ENCODE data around the gene SSBP3.
"Not testable (repeated sequence)": the region's sequence is repeated elsewhere in the genome, so short reads cannot be mapped to it uniquely, and the experiment has no call there.

The SSBP3 gene

DNA sequence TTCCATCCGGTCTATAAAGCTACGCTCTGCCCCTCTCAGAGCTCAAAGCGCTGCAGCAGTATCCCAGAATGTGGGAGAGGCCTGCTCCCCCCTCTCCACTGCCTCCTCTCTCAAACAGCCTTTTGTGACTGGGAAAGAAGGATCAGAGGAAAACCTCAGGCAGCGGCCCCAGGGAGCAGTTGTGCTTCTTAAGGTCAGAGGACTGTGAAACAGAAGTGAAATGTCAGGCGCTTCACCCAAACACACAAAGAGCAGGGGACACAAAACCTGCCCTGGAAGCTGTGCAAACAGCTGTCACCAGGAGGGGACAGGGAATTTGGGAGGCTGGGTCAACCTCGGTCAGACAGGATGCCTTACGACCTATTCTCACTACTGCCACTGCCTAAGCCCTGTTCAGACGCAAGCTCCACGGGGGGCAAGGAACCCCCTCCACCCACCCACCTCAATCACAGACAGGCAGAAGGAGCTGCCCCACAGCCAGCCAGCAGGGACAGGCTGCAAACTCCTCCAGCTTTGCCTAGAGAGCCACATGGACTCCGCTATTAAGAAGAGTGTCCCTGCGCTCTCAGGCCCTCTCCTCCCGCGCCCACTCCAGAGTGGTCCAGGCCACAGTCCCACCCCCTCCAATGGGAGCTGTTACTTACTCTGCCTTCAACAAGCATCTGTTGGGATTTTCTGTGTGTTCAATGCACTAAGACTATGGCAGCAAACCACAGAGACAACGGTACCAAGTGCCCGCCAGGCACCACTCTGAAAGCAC is 14.6 kb downstream of the SSBP3 start:
- no peak for DNase-seq

DNA sequence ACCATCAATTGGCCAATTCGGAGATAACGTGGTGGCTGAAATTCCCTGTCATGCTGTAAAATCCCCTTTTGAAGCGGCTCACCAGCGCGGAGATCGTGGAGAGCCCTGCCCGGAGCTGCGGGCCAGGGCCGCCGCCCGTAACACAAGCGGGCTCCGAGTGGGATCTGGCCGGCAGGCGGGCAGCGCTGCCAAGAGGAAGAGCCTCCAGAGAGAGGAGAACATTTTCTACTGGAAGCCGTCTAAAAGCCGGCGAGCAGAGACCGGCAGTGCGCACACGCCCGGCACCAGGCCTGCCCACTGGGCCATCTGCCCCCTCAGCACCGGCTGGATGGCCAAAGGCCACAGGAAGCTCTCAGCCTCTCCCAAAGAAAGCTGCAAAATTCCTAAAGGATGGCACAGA is 15.5 kb downstream of the SSBP3 start:
- no peak for DNase-seq

DNA sequence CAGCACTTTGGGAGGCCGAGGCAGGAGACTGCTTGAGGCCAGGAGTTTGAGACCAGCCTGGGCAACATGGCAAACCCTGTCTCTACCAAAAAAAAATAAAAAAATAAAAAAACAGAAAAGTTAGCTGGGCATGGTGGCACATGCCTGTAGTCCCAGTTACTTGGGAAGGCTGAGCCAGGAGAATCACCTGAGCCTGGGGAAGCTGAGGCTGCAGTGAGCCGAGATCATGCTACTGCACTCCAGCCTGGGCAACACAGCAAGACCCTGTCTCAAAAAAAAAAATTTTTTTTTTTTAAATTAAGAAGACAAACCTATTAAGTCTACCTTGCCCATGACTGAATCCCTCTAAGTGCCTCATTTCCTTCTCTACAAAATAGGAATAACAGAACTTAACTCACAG is 16.6 kb downstream of the SSBP3 start:
- not testable (repeated sequence) for DNase-seq

DNA sequence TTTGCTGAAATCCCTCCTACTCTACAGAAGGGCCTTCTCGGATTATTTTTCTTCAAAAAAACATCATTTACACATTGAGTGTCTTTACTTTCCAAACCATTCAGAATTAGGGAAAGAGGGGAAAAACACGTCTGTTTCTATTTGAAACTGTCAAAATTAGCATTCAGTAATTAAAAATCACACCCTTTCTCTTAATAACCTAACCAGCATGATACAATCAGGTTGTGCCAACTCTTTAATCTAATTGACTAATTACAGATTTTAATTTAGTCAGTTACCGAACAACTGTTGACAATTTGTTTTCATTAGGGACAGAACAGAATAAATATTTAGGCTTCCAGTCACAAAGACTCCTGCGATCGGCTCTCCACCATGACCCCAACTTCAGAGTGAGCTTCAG is 18.8 kb downstream of the SSBP3 start:
- DNase-seq = no peak

DNA sequence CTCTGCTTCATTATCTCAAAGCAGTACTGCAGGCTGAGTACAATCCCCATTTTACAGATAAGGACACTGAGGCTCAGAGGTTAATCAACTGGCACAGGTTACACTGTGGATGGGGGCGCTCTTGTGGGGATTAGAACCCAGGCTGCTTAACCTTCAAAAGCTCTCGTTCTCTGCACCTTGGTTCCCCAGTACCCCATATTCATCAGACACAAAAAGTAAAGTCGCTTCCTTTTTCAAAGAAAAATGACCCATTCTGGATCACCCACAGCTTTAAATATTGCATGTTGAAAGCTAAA is 20.5 kb downstream of the SSBP3 start:
- no peak for DNase-seq

DNA sequence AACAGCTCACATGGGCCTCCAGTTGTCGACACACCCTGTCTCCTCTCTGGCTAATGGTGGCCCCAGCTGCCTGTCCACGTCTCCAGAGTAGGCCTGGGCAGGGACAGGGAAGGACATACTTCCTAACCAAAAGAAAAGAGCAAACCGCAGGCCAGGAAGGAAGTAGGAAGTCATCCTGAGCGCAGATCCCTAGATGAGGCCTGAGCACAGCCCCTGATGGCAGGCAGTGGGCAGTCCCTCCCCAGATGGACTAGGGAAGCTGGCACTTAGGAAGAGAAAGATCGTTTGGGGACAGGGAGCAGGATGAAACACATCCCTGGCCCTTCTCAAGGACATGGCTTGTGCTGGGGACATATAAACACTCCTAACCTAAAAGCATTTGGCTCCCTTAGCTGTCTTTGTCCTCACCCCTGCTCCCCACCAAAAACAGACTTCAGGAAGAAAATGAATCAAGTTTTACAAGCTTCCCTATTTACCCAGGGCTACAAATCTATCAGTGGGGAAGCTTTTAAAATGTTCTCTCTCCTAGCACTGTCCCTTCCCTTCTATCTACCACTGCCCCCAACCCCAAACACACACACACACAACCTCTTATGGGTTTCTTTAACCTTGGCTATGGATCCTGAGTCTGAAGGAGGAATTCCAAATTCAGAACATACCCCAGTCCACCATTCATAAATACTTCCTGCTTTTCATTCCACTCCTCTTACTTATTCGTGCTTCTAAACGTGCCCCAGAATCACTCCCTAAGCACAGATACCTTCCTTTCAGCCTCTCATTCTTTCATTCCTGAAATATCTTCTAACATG is 21.1 kb downstream of the SSBP3 start:
- no peak for DNase-seq

DNA sequence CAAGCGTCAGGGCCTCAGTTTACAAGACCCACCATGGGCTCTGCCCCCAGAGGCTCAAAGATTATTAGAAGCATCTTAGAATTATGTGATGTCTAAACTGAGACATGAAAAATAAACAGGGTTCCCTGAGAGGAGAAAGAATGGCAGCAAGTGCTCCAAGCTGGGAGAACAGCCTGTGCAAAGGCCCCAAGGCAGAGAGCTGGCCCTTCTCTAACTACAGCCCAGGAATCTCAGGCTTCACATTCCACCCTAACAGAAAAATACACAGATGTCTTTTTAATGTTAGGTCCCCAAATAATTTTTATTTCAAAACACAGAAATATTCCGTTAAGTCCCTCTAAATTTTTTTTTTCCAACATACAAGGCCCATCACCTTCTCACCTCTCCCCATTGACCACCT is 21.7 kb downstream of the SSBP3 start:
- no peak for DNase-seq

DNA sequence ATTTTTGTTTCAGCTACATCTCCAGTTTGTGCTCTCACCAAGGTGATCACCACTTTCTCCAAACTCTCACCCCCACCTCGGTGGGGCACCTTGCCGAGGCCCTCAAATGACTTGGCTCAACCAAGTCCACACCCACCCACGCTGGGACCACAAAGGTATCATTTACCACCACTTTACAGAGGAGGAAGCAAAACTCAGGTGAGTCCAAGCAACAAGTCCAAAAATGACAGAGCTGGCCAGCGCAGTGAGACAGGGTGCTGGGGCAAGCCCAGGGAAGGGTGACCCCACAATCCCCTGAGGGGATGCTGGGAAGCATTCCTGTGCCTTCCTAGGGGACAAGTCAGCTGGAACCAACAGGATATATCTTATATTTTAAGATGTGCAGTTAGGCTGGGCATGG is 24.7 kb downstream of the SSBP3 start:
- DNase-seq = no peak

DNA sequence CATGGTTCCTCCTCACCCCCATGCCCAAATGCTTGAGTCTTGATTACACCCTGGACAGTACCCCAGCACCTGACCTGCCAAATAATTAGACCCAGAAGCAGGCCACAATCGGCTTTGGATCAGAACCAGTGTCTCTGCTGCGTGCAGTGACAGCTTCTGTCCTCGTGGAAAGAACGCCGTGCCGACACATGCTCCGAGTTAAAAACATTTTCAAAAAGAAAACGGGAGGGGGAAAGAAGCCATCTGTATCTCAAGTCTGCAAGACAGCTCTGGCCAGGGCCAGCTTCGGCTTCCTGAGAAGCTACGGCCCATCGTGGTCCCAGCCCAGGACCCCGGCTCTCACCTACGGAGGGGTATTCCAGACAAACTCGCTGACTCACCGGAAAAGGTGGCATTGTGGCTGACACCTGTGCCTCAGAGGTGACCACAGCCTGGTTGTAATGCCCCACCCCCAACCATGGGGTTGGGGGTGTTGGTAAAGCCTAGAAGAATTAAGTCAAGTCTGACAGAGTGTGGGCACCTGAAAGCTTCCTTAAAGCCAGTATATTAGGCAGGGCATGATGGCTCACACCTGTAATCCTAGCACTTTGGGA is 25.8 kb downstream of the SSBP3 start:
- DNase-seq = no peak

DNA sequence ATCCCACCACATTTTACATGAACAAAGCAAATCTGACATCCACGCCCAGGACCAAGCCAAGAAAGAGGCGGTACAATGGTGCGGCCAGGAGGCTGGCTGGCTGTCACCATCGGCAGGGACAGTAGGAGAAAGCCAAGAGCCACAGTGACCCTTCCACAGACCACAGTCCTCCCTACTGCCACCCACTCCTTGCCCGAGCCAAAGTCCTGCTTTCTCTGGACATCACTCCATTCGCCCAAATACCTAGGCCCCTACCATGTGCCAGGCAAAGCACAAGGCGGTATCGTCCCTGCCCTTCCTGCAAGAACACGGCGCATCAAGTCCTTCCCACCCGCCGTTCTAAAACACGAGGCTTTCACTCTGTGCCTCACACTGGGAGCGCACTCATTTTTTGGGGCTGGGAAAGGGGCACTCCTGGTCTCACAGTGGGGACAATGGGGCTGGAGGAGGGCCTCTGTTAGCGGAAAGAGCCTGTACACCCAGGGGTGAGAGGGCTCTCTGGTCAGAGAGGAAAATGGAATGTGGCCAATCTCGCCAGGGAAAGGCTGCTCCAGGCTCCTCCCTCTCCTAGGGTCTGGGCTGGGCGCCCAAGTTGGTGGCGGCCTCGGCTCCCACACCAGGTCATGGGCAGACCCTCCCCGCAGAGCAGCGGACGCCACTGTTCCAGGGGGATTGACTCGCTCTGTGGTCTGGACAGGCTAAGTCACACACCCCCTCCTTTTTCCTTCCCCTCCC is 26.5 kb downstream of the SSBP3 start:
- DNase-seq = no peak

DNA sequence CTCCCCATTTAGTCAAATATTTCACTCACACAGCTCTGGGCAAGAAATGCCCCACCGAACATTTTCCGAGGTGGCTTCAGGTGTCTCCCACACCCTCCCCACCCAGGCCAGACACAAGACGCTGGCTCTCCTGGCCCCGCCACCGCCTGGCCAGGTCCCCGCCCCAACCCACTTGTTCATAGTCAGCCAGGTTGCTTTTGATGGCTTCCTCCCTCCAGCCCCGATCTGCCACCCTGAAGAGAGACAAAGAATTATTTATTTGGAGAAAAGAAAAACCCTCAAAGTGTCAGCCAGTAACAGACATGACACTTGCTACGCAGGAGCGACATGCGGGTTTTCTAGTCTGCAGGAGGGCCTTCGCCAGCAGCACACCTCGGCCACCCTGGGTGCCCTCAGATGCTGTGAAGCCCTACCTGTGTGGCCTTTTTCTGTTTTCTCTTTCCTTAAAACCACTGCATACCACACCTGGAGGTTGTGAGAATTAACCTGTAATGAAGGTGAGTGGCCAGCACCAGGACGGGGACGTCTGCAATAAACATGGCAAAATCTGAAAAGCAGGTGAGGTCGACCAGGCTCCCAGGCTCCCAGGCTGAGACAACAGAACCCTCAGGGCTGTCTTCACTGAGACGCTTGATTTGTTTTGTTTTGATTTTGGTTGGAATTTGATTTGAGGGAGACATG is 27.2 kb downstream of the SSBP3 start:
- DNase-seq = no peak

DNA sequence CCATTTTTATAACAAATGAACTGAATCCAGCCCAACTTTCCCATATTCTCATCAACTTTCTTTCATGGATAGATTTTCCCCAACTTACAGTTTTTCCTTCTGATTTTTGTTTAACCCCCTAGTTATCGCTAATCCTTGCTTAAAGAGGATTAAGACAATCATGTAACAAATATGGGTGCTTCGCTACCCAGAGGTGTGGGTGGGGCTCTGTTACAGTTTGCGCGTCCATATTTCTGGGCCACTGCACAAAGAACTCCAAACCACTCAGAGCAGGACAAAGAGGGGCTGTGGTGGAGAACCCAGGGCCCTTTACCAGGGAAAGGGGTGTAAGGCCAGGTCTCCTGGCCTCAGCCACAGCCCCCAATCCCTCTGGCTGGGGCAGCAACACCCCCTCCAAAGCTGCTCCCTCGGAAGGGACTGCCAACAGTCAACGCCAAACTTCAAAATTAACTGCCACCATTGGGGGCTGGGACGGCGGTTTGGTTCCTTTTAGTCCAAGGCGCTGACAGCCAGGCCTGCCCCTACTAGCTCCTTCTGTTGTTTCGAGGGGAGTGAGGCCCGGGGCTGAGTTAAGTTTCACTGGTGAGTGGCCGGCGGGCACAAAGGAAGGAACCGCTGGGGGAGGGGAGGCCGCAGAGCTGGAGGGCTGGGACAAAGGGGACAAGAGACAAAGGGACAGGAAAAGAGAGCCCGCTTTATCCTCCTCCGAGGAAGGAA is 27.9 kb downstream of the SSBP3 start:
- no peak for DNase-seq

DNA sequence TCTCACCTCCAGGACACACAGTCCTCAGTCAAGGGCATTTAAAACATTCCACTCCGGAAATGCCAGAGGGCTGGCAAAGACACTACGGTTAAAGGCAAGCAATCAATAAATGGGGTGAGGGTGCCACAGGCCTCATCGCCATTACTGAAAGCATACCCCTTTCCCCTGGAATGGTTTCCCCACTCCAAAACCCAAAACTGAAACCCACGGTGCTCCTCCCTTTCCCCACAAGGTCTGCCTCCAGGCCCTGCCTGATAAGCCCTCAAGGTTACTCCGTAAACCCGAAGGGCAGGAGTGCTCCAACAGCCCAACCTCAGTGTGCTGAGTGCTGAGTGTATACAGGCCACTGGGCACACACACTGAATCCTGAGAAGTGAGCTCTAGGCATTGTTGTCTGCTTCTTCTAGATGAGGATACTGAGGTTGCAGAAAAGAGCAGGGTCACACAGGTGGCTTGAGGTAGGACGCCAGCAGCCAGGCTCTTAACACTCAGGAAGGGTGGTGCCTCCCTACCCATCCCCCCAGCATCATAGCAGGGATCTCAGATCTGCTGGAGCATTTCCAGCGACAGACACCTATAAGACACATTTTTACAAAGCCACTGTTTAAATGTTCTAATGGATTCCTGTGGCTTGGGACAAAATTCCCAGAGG is 29.0 kb downstream of the SSBP3 start:
- DNase-seq = no peak

DNA sequence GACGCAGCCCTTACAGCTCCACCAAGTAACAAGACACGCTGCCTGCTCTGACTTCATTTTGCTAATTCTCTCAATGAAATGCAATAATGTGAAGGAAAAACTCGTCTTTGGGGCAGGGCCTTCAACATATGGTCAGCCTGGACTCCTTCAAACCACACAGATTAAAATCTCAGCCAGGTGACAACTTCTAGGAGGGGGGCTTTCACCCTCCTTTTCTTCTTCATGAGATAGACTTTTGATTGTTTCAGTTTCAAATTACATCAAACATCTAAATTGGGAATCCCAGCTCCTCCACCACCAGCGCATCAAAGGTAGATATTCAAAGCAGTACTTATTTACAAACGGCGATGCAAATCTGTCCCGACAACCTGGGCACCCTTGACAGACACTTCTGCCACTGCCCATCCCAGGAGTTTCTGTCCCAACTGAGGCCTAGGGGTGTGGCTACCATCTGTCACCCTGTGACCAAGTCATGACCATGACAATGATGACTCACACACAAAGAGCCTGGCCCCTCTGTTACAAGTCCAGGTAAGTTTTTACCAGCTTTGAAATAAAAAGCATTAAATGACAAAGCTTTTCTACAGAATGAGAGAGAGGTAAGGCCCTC is 29.7 kb downstream of the SSBP3 start:
- no peak for DNase-seq

DNA sequence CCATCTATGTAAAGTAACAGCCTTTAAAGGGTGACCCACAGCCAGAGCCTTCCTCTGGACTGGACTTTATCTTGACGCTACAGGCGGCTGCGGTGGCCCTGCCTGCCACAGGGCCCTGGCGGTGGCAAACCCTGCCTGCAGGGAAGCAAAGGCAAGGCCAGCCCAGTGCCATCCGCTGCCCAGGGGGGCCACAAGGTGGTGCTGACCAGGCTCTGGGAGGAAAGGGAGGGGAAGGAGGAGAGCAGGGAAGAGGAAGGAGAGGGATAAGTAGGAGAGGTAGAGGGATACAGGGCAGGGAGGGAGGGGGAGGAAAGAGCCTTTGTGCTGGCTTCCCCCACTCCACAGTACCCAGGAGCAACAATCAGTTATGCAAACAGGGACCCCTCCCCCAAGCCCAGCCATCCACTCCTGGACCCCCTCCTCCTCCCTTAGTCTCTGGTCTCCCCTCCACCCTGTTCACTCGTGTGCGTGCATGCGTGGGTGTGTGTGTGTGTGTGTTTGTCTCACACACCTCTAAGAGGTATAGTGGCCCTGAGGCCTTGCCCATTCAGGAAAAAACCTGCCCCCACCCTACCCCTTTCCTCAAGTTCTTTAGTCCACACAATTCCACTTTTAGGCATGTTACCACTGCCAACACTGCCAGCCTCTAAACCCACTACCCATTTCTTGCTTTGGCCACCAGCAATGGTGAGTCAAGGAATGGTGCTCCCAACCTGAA is 30.3 kb downstream of the SSBP3 start:
- DNase-seq = no peak

DNA sequence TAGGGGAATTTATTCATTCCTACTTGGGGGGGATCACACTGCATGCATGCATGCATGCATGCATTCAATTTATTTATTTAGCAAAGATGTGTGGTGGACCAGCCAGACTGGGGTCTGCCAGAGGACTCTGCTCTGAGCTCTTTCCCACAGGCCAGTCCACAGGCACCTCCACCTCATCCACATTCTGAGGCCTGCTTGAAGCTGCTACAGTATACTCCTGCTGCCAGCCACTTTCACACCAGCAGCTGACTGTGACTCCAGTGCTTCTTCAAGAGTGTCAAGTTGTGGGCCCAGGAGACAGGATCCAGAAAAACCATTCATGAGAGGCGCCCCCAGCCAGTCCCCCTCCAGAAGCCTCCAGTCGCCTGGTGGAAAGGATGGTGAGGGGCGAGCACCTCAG is 30.9 kb downstream of the SSBP3 start:
- DNase-seq = no peak

DNA sequence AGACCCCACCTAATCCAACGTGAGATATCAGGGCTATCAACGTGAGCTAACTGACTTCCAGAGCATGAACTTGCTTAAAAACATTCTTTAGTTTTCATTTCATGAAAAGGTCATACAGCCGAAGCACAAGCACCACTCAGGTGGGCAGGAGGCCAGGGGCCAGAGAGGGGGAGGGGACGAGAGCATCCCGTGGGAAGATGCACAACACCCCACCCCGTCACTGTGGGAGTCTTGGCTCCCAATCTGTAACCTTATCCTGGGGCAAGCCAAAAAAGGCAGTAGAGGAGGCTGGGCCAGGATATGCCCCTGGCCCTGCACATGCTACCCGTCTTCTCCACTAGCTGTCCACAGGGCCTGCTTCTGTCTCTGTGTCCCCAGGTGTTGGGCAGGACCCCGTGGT is 31.4 kb downstream of the SSBP3 start:
- DNase-seq = no peak

DNA sequence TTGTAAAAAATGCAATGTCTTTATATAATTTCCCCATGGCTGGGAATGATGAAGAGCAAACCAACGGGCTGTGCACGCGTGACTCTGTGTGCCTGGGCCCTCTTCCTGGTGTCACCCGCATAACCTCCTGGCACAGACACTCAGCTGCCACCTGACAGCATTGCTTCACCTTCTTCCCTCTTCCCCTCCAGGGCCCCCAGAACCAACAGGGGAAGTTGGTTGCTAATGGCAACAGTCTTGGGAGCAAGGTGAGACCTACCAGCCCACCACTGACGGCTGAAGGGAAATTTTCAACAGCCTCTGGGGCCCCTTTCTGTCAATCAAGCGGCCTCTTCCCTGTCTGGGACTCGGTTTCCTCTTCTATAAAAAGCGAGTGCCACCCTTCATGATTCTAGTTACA is 33.2 kb downstream of the SSBP3 start:
- DNase-seq = peak; percentile 57

DNA sequence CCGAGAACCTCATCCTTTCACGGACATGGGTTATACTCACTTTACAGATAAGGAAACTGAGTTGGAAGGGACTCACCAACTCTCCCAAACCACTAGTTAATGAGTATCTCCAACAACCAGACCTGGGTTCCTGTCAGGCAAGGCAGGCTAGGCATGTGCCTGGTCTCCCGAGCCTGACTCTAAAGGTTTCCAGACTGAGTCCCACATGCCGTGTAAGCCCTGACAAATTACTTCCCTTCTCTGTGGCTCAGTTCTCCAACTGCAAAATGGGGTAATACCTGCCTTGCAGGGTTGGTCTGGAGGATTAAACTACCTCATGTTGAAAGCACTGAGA is 34.3 kb downstream of the SSBP3 start:
- DNase-seq = no peak

DNA sequence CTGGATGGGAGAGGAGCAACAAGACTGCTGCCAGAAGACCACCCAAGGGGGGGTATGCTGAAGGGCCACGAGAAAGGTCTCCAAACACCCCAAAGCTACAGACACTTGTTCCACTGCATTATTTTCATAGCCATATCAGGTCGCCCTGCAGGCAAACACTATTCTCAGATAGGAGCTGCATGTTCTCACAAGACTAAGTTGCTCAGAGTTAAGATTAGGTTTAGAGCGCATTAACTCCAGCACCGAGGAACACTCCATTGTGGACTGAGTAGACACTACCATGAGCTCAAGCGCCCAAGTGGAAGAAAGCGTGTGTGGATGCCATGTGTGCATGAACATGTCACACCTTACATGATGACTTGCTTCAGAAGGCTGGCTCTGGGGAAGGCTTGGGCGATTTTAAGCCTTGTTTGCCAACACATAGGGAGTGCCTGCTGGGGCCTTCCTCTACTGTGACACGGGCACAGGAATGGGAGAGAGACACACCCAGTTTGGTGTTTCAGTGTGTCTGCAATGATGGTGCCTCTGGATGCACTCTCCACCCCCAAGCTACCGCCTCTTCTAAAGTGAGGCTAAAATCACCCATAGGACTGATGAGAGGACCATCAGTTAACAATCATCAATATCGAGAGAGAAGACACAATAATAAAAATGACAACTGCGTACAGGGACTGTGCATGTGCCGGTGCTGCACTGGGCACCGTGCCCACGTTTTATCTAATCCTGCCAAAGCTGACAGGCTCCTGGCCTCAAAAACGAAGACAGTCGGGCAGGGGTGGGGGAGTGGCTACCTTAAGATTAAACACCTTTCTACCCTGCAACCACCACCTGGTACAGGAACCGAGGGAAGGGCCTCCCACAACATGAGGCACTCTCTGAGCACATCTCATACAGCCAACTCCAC is 34.9 kb downstream of the SSBP3 start:
- no peak for DNase-seq

Data from KG1 (cell line).